Panc1 (cell line): ENCODE measurements around the gene PLEKHG2. TPM values are rescaled to one million over a fixed set of nuclear protein-coding genes. Genes with fewer than 3 reads are reported as not detected.
"Not testable (repeated sequence)": the region's sequence is repeated elsewhere in the genome, so short reads cannot be mapped to it uniquely, and the experiment has no call there.

Source experiments
- ATAC-seq: fragments of 200-7000 bp; cut with Tn5 transposase; 2 replicates; pipeline ENCODE4 v1.9.1; 2020; ENCODE audit warnings: mild to moderate bottlenecking, moderate library complexity
- BruUV-seq: library from RNA; stranded (reverse); fragments of 400-500 nt; replicated peaks from 2 replicates; lab custom pipeline; 2021; lab: Mats Ljungman, UMichigan
- CTCF ChIA-PET: fragments of 300-600 bp; sonication (Branson Sonifier 250); formaldehyde crosslinking; loops from one replicate; lab custom pipeline; 2022; ENCODE audit warnings: antibody characterized with exemption; lab: Charles Lee
- POLR2A ChIA-PET: fragments of 300-600 bp; sonication (Branson Sonifier 250); formaldehyde crosslinking; loops from one replicate; lab custom pipeline; 2022; ENCODE audit warnings: antibody characterized with exemption; lab: Charles Lee
- DNase-seq: peaks from one replicate; pipeline ENCODE4 v3.0.0-alpha.2; 2010; ENCODE audit warnings: low read depth, low spot score
- H3K27ac ChIP-seq: 2 replicates; pipeline ENCODE4 v1.5.1; 2011; ENCODE audit warnings: mild to moderate bottlenecking, low read length, inconsistent platforms
- H3K27me3 ChIP-seq: fragments of 200-500 bp; sonication (Bioruptor generic); 2 replicates; pipeline ENCODE4 v1.6.0; 2014; ENCODE audit warnings: low read length, inconsistent platforms; ENCODE audit not compliant: control insufficient read depth, insufficient read depth
- H3K36me3 ChIP-seq: fragments of 200-500 bp; sonication (Bioruptor generic); 2 replicates; pipeline ENCODE4 v1.5.1; 2014; ENCODE audit warnings: inconsistent platforms, mild to moderate bottlenecking, low read length, moderate library complexity; ENCODE audit not compliant: control insufficient read depth, insufficient read depth
- H3K4me1 ChIP-seq: 2 replicates; pipeline ENCODE4 v1.5.1; 2011; ENCODE audit warnings: inconsistent platforms, mild to moderate bottlenecking, low read length, moderate library complexity; ENCODE audit not compliant: control insufficient read depth, insufficient read depth
- H3K4me3 ChIP-seq, 2 experiments: 2 replicates each; pipeline ENCODE4 v1.5.1; 2011 to 2012; ENCODE audit warnings: low read depth in 2 of 2, low read length in 2 of 2, mild to moderate bottlenecking in 2 of 2, inconsistent platforms in 1 of 2, moderate library complexity in 1 of 2
- H3K9me3 ChIP-seq: fragments of 200-500 bp; sonication (Bioruptor generic); 2 replicates; pipeline ENCODE4 v1.5.1; 2014; ENCODE audit warnings: low read depth, mild to moderate bottlenecking, inconsistent platforms, low read length, moderate library complexity; ENCODE audit not compliant: control insufficient read depth, insufficient read depth
- CTCF ChIP-seq: fragments of 450-650 bp; IDR thresholded peaks from 2 replicates; pipeline ENCODE4 v1.5.1; 2017; ENCODE audit warnings: mild to moderate bottlenecking
- POLR2AphosphoS5 ChIP-seq: IDR thresholded peaks from 2 replicates; pipeline ENCODE4 v1.6.1; 2012; ENCODE audit warnings: mild to moderate bottlenecking, low read depth, low read length, moderate library complexity
- REST ChIP-seq, 2 experiments: IDR thresholded peaks; 2 replicates each; pipeline ENCODE4 v1.6.1; 2011 to 2012; ENCODE audit warnings: low read depth in 2 of 2, control low read depth in 1 of 2, low read length in 1 of 2, mild to moderate bottlenecking in 1 of 2, moderate library complexity in 1 of 2; ENCODE audit not compliant: insufficient read depth in 1 of 2
- SIN3A ChIP-seq: IDR thresholded peaks from 2 replicates; pipeline ENCODE4 v1.6.1; 2012; ENCODE audit warnings: low read depth, mild to moderate bottlenecking, low read length, moderate library complexity, borderline replicate concordance; ENCODE audit not compliant: insufficient read depth
- TCF7L2 ChIP-seq: IDR thresholded peaks from 2 replicates; pipeline ENCODE4 v1.6.1; 2011; ENCODE audit warnings: mild to moderate bottlenecking, low read depth, low read length, inconsistent platforms
- in situ Hi-C: cut with HindIII; loops from 2 replicates; pipeline ENCODE4 v1.10.0; 2016; ENCODE audit warnings: low sequenced_read_pairs, low pct_unique_long_range_greater_than_20kb
- intact Hi-C: fragments of 100-400 bp; cut with micrococcal nuclease; formaldehyde crosslinking; loops from one replicate; pipeline ENCODE4 v1.10.0; 2022; ENCODE audit not compliant: unreplicated experiment
- total RNA-seq: library from RNA; stranded (reverse); gene quantifications from one replicate; pipeline ENCODE4 v1.2.1, GENCODE V29; 2021; ENCODE audit not compliant: unreplicated experiment

Gene PLEKHG2
- total RNA-seq, 1 experiment from 2014 or later = 1,988 TPM

GRCh38 chr19:39377373-39378362 is 34.8 kb upstream of the PLEKHG2 start:
- CTCF ChIA-PET = interaction anchor here (0.5 to 1.6 kb wide), 3 partner anchors 20 to 51 kb away, joined by 5 to 10 read pairs (median 7); no protein-coding TSS in a partner anchor
- DNase-seq = no peak
- H3K27ac ChIP-seq = no peak overlapping the region
- ATAC-seq = no peak
- H3K9me3 ChIP-seq = no peaks in the 10 kb centered on the region
- peaks cover 75% of the 10 kb centered on the region for H3K36me3 ChIP-seq
- no peaks in the 10 kb centered on the region for H3K4me1 ChIP-seq
- in situ Hi-C loops (no loop called here), intact Hi-C loops (no loop called here)
- H3K4me3 ChIP-seq = no peak overlapping the region
- no peaks in the 10 kb centered on the region for H3K27me3 ChIP-seq
- BruUV-seq = no TSS peak
- POLR2A ChIA-PET = interaction anchor here (0.5 to 1.0 kb wide), 8 partner anchors 9 to 54 kb away, joined by 3 to 6 read pairs (median 3); partner anchors contain the start of genes MED29 and PAF1
- no peak for TF ChIP-seq REST (IDR thresholded peaks at IDR 0.05; ENCODE audit: insufficient read depth in 1 of 2, low read depth in 2 of 2, low read length in 1 of 2)
- TF ChIP-seq TCF7L2 = no peak
- no peak for TF ChIP-seq SIN3A
- TF ChIP-seq CTCF = no peak
- no peak for TF ChIP-seq POLR2AphosphoS5

GRCh38 chr19:39379366-39379765 is 33.1 kb upstream of the PLEKHG2 start:
- intact Hi-C loops, in situ Hi-C loops, H3K9me3 ChIP-seq, H3K27me3 ChIP-seq, H3K4me3 ChIP-seq, DNase-seq, H3K27ac ChIP-seq, H3K4me1 ChIP-seq, ATAC-seq, BruUV-seq: not testable (repeated sequence)
- ChIA-PET POLR2A (interaction anchor here (0.5 to 0.6 kb wide), 3 partner anchors 10 to 26 kb away, joined by 3 read pairs; no protein-coding TSS in a partner anchor), CTCF (interaction anchor here (0.8 kb wide), 1 partner anchor 19 kb away, joined by 3 read pairs; no protein-coding TSS in a partner anchor)
- H3K36me3 ChIP-seq = peaks cover 86% of the 10 kb centered on the region
